ENCODE data around the gene SEPTIN8.
A peak's percentile ranks its signal among the peaks of the same experiment; 100 is the strongest.

Gene SEPTIN8

GRCh38 chr5:132777209-132778069 is at the start of gene SEPTIN8:
TSS of gene SEPTIN8 (minus strand) at chr5:132777239. CDS start at chr5:132777137, 102 bp downstream.
- peak; percentile 12 for DNase-seq

- no peak for DNase-seq
Observed at GRCh38 chr5:132826424-132827082, 49.5 kb upstream of the SEPTIN8 start.

- no peak for DNase-seq
Observed at GRCh38 chr5:132825834-132826391, 48.9 kb upstream of the SEPTIN8 start.

GRCh38 chr5:132825033-132825833 is 48.2 kb upstream of the SEPTIN8 start:
- DNase-seq = no peak

GRCh38 chr5:132824426-132824825 is 47.4 kb upstream of the SEPTIN8 start:
- no peak for DNase-seq

GRCh38 chr5:132823481-132824050 is 46.5 kb upstream of the SEPTIN8 start:
- DNase-seq = no peak

- no peak for DNase-seq
Observed at GRCh38 chr5:132822650-132823480, 45.8 kb upstream of the SEPTIN8 start.

GRCh38 chr5:132821791-132822190 is 44.8 kb upstream of the SEPTIN8 start:
- no peak for DNase-seq

- no peak for DNase-seq
Observed at GRCh38 chr5:132821350-132821749, 44.3 kb upstream of the SEPTIN8 start.

GRCh38 chr5:132820162-132820754 is 43.2 kb upstream of the SEPTIN8 start:
- peak; percentile 90 for DNase-seq

- DNase-seq = no peak
Observed at GRCh38 chr5:132819468-132819867, 42.4 kb upstream of the SEPTIN8 start.

- no peak for DNase-seq
Observed at GRCh38 chr5:132817011-132817410, 40.0 kb upstream of the SEPTIN8 start.

GRCh38 chr5:132816554-132816953 is 39.5 kb upstream of the SEPTIN8 start:
- no peak for DNase-seq

- no peak for DNase-seq
Observed at GRCh38 chr5:132816083-132816482, 39.0 kb upstream of the SEPTIN8 start.

GRCh38 chr5:132815454-132815853 is 38.4 kb upstream of the SEPTIN8 start:
- no peak for DNase-seq

GRCh38 chr5:132814503-132815294 is 37.7 kb upstream of the SEPTIN8 start:
- no peak for DNase-seq

GRCh38 chr5:132813599-132814502 is 36.8 kb upstream of the SEPTIN8 start:
- DNase-seq = peak; percentile 17

- no peak for DNase-seq
Observed at GRCh38 chr5:132812781-132813598, 36.0 kb upstream of the SEPTIN8 start, which contains the start of gene SOWAHA. TSS of gene SOWAHA (plus strand) at chr5:132813302. CDS start at chr5:132813622, 320 bp downstream.

All from activated gamma-delta T cell treated with Interleukin-2 at 50 U/mL for 16 hours (primary cell).